ENCODE results near the gene MAP3K9. TPM values are rescaled to one million over a fixed set of nuclear protein-coding genes. Genes with fewer than 3 reads are reported as not detected.

The MAP3K9 gene
- total RNA-seq, 1 donor from 2014 or later: 13.0 TPM

DNA sequence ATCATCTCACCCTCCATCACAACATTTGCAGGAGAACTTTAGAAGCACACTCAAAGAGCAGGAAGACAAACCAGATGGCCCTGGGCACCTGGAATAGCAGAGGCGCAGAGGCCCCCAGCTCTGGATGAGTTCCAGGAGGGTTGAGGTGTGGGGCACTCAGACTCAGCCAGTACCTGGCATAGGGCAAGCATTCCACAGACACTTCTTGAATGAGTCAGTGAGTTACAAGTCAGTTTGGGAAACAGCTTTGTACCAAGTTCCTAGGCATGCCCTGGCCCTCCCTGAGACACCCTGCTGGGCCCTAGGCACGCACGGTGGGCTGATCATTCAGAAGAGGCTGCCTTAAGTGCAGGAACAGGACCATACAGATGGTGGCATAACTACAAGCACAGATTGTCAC, 54.3 kb downstream of the MAP3K9 start:
- H3K36me3 ChIP-seq (ENCODE audit: insufficient read depth, low read length): no peaks in the 10 kb centered on the region
- H3K9me3 Mint-ChIP-seq (ENCODE audit: unreplicated experiment): no peaks in the 10 kb centered on the region
- H3K27ac ChIP-seq (ENCODE audit: low read depth, low read length): no peak overlapping the region
- no peak overlapping the region for H3K4me3 Mint-ChIP-seq (ENCODE audit: unreplicated experiment)
- no peaks in the 10 kb centered on the region for H3K27me3 ChIP-seq (ENCODE audit: insufficient read depth, low read length)
- no peak overlapping the region for H3K4me3 ChIP-seq (ENCODE audit: insufficient read depth, low read depth, low read length)
- no peaks in the 10 kb centered on the region for H3K27me3 Mint-ChIP-seq (ENCODE audit: low read depth, unreplicated experiment)
- H3K4me2 ChIP-seq (ENCODE audit: low read length): peak overlapping the region; percentile 30
- no peak overlapping the region for H2AFZ ChIP-seq (ENCODE audit: low read depth, low read length)
- H4K20me1 ChIP-seq (ENCODE audit: insufficient read depth, low read length): no peaks in the 10 kb centered on the region
- H3K36me3 Mint-ChIP-seq (ENCODE audit: low read depth, unreplicated experiment): peaks cover 21% of the 10 kb centered on the region
- no peaks in the 10 kb centered on the region for H3K9me3 ChIP-seq (ENCODE audit: insufficient read depth, low read depth, low read length)
- no peak overlapping the region for H3K9ac ChIP-seq (ENCODE audit: low read length)
- FAIRE-seq (no peak), DNase-seq (ENCODE audit: low read depth) (peak; percentile 60)
- H3K4me1 ChIP-seq (ENCODE audit: insufficient read depth, low read length): peaks cover 16% of the 10 kb centered on the region
- TF ChIP-seq EZH2 (IDR thresholded peaks at IDR 0.05; ENCODE audit: insufficient read depth, low read length): no peak
- TF ChIP-seq, protein P1, sequence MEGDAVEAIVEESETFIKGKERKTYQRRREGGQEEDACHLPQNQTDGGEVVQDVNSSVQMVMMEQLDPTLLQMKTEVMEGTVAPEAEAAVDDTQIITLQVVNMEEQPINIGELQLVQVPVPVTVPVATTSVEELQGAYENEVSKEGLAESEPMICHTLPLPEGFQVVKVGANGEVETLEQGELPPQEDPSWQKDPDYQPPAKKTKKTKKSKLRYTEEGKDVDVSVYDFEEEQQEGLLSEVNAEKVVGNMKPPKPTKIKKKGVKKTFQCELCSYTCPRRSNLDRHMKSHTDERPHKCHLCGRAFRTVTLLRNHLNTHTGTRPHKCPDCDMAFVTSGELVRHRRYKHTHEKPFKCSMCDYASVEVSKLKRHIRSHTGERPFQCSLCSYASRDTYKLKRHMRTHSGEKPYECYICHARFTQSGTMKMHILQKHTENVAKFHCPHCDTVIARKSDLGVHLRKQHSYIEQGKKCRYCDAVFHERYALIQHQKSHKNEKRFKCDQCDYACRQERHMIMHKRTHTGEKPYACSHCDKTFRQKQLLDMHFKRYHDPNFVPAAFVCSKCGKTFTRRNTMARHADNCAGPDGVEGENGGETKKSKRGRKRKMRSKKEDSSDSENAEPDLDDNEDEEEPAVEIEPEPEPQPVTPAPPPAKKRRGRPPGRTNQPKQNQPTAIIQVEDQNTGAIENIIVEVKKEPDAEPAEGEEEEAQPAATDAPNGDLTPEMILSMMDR (IDR thresholded peaks at IDR 0.05; ENCODE audit: insufficient read depth, low read depth, low read length): no peak
- peak overlapping the region; percentile 47 for H3K27ac Mint-ChIP-seq (ENCODE audit: unreplicated experiment)
- H3K4me1 Mint-ChIP-seq (ENCODE audit: low read depth, unreplicated experiment): peaks cover 27% of the 10 kb centered on the region
- no peaks in the 10 kb centered on the region for H3K79me2 ChIP-seq (ENCODE audit: insufficient read depth, low read length)

DNA sequence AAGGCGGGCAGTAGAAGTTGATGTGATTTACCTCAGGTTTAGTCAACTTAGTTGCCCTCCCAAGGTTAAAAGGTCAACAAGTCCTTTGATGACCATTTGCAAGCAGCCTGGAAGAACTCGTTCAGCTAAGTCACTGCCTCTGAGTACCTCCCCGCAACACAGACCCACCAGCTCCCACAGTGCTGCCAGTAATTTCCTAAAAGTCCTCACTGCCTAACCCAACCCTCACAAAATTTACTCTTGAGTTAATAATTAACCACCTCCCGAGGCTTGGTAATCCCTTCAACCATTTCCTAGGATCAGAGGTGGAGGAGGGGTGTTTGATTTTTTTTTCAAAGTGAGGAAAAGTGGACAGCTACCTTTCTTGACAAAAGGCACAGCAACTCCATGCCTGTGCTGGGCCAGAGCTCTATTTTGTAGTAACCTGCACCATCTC, 55.8 kb downstream of the MAP3K9 start:
- TF ChIP-seq EZH2 (IDR thresholded peaks at IDR 0.05; ENCODE audit: insufficient read depth, low read length): no peak
- TF ChIP-seq, protein P1 (IDR thresholded peaks at IDR 0.05; ENCODE audit: insufficient read depth, low read depth, low read length): no peak
- no peak for FAIRE-seq
- Mint-ChIP-seq H3K4me3 (ENCODE audit: unreplicated experiment) (no peak overlapping the region), H3K27me3 (ENCODE audit: low read depth, unreplicated experiment) (no peaks in the 10 kb centered on the region), H3K4me1 (ENCODE audit: low read depth, unreplicated experiment) (peaks cover 27% of the 10 kb centered on the region), H3K36me3 (ENCODE audit: low read depth, unreplicated experiment) (peaks cover 25% of the 10 kb centered on the region), H3K27ac (ENCODE audit: unreplicated experiment) (no peak overlapping the region), H3K9me3 (ENCODE audit: unreplicated experiment) (no peaks in the 10 kb centered on the region)
- no peak overlapping the region for H2AFZ ChIP-seq (ENCODE audit: low read depth, low read length)
- DNase-seq (ENCODE audit: low read depth): no peak
- no peak overlapping the region for H3K4me2 ChIP-seq (ENCODE audit: low read length)
- H4K20me1 ChIP-seq (ENCODE audit: insufficient read depth, low read length): no peaks in the 10 kb centered on the region
- no peaks in the 10 kb centered on the region for H3K27me3 ChIP-seq (ENCODE audit: insufficient read depth, low read length)
- peaks cover 16% of the 10 kb centered on the region for H3K4me1 ChIP-seq (ENCODE audit: insufficient read depth, low read length)
- H3K4me3 ChIP-seq (ENCODE audit: insufficient read depth, low read depth, low read length): no peak overlapping the region
- H3K36me3 ChIP-seq (ENCODE audit: insufficient read depth, low read length): no peaks in the 10 kb centered on the region
- H3K9me3 ChIP-seq (ENCODE audit: insufficient read depth, low read depth, low read length): no peaks in the 10 kb centered on the region
- no peak overlapping the region for H3K27ac ChIP-seq (ENCODE audit: low read depth, low read length)
- no peak overlapping the region for H3K9ac ChIP-seq (ENCODE audit: low read length)
- H3K79me2 ChIP-seq (ENCODE audit: insufficient read depth, low read length): no peaks in the 10 kb centered on the region

DNA sequence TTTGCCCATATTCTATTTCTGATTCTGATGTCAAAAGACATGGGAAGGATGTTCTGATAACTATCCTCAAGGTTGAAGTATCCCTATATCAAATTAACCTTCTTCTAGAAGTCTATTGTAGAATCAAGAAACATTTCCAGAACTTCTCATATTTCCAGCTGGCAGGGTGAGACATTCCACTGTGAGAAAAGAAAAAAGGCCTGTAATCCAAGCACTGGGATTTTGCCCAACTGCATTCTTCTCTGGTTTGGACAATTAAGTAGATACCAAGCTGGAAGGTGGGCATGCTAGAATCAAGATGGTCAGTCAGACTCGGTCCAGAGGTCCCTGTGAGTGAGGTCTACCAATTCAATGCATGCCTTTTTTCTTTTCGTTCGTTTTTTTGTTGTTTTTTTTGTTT, 60.9 kb downstream of the MAP3K9 start:
- H3K9me3 ChIP-seq (ENCODE audit: insufficient read depth, low read depth, low read length): no peaks in the 10 kb centered on the region
- H3K4me1 ChIP-seq (ENCODE audit: insufficient read depth, low read length): no peaks in the 10 kb centered on the region
- H3K36me3 ChIP-seq (ENCODE audit: insufficient read depth, low read length): no peaks in the 10 kb centered on the region
- H3K27ac ChIP-seq (ENCODE audit: low read depth, low read length): no peak overlapping the region
- H3K27ac Mint-ChIP-seq (ENCODE audit: unreplicated experiment): no peak overlapping the region
- H4K20me1 ChIP-seq (ENCODE audit: insufficient read depth, low read length): no peaks in the 10 kb centered on the region
- H3K4me1 Mint-ChIP-seq (ENCODE audit: low read depth, unreplicated experiment): peaks cover 6% of the 10 kb centered on the region
- H3K27me3 ChIP-seq (ENCODE audit: insufficient read depth, low read length): no peaks in the 10 kb centered on the region
- H3K9me3 Mint-ChIP-seq (ENCODE audit: unreplicated experiment): no peaks in the 10 kb centered on the region
- H3K79me2 ChIP-seq (ENCODE audit: insufficient read depth, low read length): no peaks in the 10 kb centered on the region
- H2AFZ ChIP-seq (ENCODE audit: low read depth, low read length): no peak overlapping the region
- H3K27me3 Mint-ChIP-seq (ENCODE audit: low read depth, unreplicated experiment): no peaks in the 10 kb centered on the region
- H3K9ac ChIP-seq (ENCODE audit: low read length): no peak overlapping the region
- no peak overlapping the region for H3K4me3 ChIP-seq (ENCODE audit: insufficient read depth, low read depth, low read length)
- DNase-seq (ENCODE audit: low read depth) (peak; percentile 20), FAIRE-seq (no peak)
- H3K4me2 ChIP-seq (ENCODE audit: low read length): no peak overlapping the region
- peaks cover 29% of the 10 kb centered on the region for H3K36me3 Mint-ChIP-seq (ENCODE audit: low read depth, unreplicated experiment)
- TF ChIP-seq, protein P1 (IDR thresholded peaks at IDR 0.05; ENCODE audit: insufficient read depth, low read depth, low read length): no peak
- H3K4me3 Mint-ChIP-seq (ENCODE audit: unreplicated experiment): no peak overlapping the region
